ENCODE measurements around the gene PLOD2.

The PLOD2 gene

GRCh38 chr3:146134348-146135117, 26.5 kb downstream of the PLOD2 start:
- TF ChIP-seq CTCF (IDR thresholded peaks at IDR 0.05; ENCODE audit: low read depth, low read length, poor library complexity, severe bottlenecking) (no peak), EZH2phosphoT487 (IDR thresholded peaks at IDR 0.05; ENCODE audit: borderline replicate concordance, low read length) (no peak)
- H3K79me2 ChIP-seq (ENCODE audit: control insufficient read depth, low read length), result no peaks in the 10 kb centered on the region

GRCh38 chr3:146133441-146133840, 27.5 kb downstream of the PLOD2 start:
- H4K20me1 ChIP-seq (ENCODE audit: control insufficient read depth, insufficient read depth, low read depth, low read length), result no peaks in the 10 kb centered on the region
- TF ChIP-seq CTCF (IDR thresholded peaks at IDR 0.05; ENCODE audit: low read depth, low read length, poor library complexity, severe bottlenecking), result no peak
- TF ChIP-seq EZH2phosphoT487 (IDR thresholded peaks at IDR 0.05; ENCODE audit: borderline replicate concordance, low read length), result no peak
- H3K79me2 ChIP-seq (ENCODE audit: control insufficient read depth, low read length), result no peaks in the 10 kb centered on the region
- H3K27me3 ChIP-seq (ENCODE audit: control insufficient read depth, low read length), result no peaks in the 10 kb centered on the region
- no peak overlapping the region for H3K4me3 ChIP-seq (ENCODE audit: low read length)
- H3K4me2 ChIP-seq (ENCODE audit: low read length), result no peak overlapping the region
- no peak overlapping the region for H3K27ac ChIP-seq (ENCODE audit: low read depth, low read length)
- H3K9me3 ChIP-seq (ENCODE audit: control insufficient read depth, insufficient read depth, low read length), result no peaks in the 10 kb centered on the region
- no peaks in the 10 kb centered on the region; the same call in 1 of the 2 replicates for H3K9me2 ChIP-seq (replicated peaks; ENCODE audit: control insufficient read depth, low read length)
- H3K36me3 ChIP-seq (ENCODE audit: control insufficient read depth, low read length), result no peaks in the 10 kb centered on the region
- no peaks in the 10 kb centered on the region for H3K4me1 ChIP-seq (ENCODE audit: control insufficient read depth, low read length)
- no peaks in the 10 kb centered on the region for H3F3A ChIP-seq (ENCODE audit: control insufficient read depth, insufficient read depth)

More at GRCh38 chr3:146134348-146135117, 26.5 kb downstream of the PLOD2 start:
- H3K27me3 ChIP-seq (ENCODE audit: control insufficient read depth, low read length), result no peaks in the 10 kb centered on the region
- H3K4me1 ChIP-seq (ENCODE audit: control insufficient read depth, low read length), result no peaks in the 10 kb centered on the region
- H3K9me2 ChIP-seq (replicated peaks; ENCODE audit: control insufficient read depth, low read length), result no peaks in the 10 kb centered on the region; the same call in 1 of the 2 replicates
- no peak overlapping the region for H3K4me3 ChIP-seq (ENCODE audit: low read length)
- no peak overlapping the region for H3K4me2 ChIP-seq (ENCODE audit: low read length)
- no peaks in the 10 kb centered on the region for H3F3A ChIP-seq (ENCODE audit: control insufficient read depth, insufficient read depth)
- H4K20me1 ChIP-seq (ENCODE audit: control insufficient read depth, insufficient read depth, low read depth, low read length), result no peaks in the 10 kb centered on the region
- H3K9me3 ChIP-seq (ENCODE audit: control insufficient read depth, insufficient read depth, low read length), result no peaks in the 10 kb centered on the region
- H3K36me3 ChIP-seq (ENCODE audit: control insufficient read depth, low read length), result no peaks in the 10 kb centered on the region
- no peak overlapping the region for H3K27ac ChIP-seq (ENCODE audit: low read depth, low read length)

GRCh38 chr3:146131616-146132410, 29.2 kb downstream of the PLOD2 start:
- Histone ChIP-seq H3K9me2 (replicated peaks; ENCODE audit: control insufficient read depth, low read length) (no peaks in the 10 kb centered on the region; the same call in 1 of the 2 replicates), H3K27me3 (ENCODE audit: control insufficient read depth, low read length) (no peaks in the 10 kb centered on the region), H3F3A (ENCODE audit: control insufficient read depth, insufficient read depth) (no peaks in the 10 kb centered on the region), H3K27ac (ENCODE audit: low read depth, low read length) (no peak overlapping the region), H3K4me2 (ENCODE audit: low read length) (no peak overlapping the region), H3K36me3 (ENCODE audit: control insufficient read depth, low read length) (no peaks in the 10 kb centered on the region), H3K4me1 (ENCODE audit: control insufficient read depth, low read length) (no peaks in the 10 kb centered on the region), H3K4me3 (ENCODE audit: low read length) (no peak overlapping the region), H3K79me2 (ENCODE audit: control insufficient read depth, low read length) (no peaks in the 10 kb centered on the region), H3K9me3 (ENCODE audit: control insufficient read depth, insufficient read depth, low read length) (no peaks in the 10 kb centered on the region), H4K20me1 (ENCODE audit: control insufficient read depth, insufficient read depth, low read depth, low read length) (no peaks in the 10 kb centered on the region)
- no peak for TF ChIP-seq CTCF (IDR thresholded peaks at IDR 0.05; ENCODE audit: low read depth, low read length, poor library complexity, severe bottlenecking)
- no peak for TF ChIP-seq EZH2phosphoT487 (IDR thresholded peaks at IDR 0.05; ENCODE audit: borderline replicate concordance, low read length)

All from DOHH2 (cell line).